ENCODE results near the gene NFIC.

DNA sequence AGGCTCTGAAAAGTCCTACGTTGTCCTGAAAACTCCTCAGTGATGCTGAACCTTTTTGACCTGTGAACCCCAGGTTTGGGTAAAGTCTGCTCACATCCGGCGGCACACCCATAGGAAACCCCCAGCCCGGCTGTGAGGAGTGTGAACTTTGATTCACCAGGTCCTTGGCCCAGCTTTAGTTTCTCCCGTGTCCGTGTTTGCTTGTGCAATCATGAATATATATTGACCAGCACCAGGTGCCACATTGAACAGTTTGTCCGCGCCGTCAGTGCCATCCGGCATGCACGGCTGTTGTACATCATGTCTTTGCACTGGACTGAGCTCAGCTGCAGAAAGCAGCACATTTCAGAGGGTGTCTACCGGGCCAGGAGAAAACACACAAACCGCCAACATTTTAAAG is 45.3 kb downstream of the NFIC start:
- TF ChIP-seq, protein P1, sequence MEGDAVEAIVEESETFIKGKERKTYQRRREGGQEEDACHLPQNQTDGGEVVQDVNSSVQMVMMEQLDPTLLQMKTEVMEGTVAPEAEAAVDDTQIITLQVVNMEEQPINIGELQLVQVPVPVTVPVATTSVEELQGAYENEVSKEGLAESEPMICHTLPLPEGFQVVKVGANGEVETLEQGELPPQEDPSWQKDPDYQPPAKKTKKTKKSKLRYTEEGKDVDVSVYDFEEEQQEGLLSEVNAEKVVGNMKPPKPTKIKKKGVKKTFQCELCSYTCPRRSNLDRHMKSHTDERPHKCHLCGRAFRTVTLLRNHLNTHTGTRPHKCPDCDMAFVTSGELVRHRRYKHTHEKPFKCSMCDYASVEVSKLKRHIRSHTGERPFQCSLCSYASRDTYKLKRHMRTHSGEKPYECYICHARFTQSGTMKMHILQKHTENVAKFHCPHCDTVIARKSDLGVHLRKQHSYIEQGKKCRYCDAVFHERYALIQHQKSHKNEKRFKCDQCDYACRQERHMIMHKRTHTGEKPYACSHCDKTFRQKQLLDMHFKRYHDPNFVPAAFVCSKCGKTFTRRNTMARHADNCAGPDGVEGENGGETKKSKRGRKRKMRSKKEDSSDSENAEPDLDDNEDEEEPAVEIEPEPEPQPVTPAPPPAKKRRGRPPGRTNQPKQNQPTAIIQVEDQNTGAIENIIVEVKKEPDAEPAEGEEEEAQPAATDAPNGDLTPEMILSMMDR (IDR thresholded peaks at IDR 0.05; ENCODE audit: low read depth, low read length, missing input control), result no peak
- TF ChIP-seq GABPA (IDR thresholded peaks at IDR 0.05 in 1 of 2, conservative IDR thresholded peaks at IDR 0.05 in 1 of 2) (peak; percentile 29 to 68), FOXA1 (IDR thresholded peaks at IDR 0.05) (peak; percentile 39), TAF1 (conservative IDR thresholded peaks at IDR 0.05) (peak; percentile 95), HNF4A (conservative IDR thresholded peaks at IDR 0.05) (peak; percentile 93 to 94), JUND (IDR thresholded peaks at IDR 0.05) (peak; percentile 74 to 91)
- TF ChIP-seq, protein P2, sequence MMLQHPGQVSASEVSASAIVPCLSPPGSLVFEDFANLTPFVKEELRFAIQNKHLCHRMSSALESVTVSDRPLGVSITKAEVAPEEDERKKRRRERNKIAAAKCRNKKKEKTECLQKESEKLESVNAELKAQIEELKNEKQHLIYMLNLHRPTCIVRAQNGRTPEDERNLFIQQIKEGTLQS (IDR thresholded peaks at IDR 0.05), result peak; percentile 84
- TF ChIP-seq, protein P3, sequence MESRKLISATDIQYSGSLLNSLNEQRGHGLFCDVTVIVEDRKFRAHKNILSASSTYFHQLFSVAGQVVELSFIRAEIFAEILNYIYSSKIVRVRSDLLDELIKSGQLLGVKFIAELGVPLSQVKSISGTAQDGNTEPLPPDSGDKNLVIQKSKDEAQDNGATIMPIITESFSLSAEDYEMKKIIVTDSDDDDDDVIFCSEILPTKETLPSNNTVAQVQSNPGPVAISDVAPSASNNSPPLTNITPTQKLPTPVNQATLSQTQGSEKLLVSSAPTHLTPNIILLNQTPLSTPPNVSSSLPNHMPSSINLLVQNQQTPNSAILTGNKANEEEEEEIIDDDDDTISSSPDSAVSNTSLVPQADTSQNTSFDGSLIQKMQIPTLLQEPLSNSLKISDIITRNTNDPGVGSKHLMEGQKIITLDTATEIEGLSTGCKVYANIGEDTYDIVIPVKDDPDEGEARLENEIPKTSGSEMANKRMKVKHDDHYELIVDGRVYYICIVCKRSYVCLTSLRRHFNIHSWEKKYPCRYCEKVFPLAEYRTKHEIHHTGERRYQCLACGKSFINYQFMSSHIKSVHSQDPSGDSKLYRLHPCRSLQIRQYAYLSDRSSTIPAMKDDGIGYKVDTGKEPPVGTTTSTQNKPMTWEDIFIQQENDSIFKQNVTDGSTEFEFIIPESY (IDR thresholded peaks at IDR 0.05), result peak; percentile 93
- TF ChIP-seq, protein P4, sequence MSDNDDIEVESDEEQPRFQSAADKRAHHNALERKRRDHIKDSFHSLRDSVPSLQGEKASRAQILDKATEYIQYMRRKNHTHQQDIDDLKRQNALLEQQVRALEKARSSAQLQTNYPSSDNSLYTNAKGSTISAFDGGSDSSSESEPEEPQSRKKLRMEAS (IDR thresholded peaks at IDR 0.05), result peak; percentile 92
- TF ChIP-seq, protein P5, sequence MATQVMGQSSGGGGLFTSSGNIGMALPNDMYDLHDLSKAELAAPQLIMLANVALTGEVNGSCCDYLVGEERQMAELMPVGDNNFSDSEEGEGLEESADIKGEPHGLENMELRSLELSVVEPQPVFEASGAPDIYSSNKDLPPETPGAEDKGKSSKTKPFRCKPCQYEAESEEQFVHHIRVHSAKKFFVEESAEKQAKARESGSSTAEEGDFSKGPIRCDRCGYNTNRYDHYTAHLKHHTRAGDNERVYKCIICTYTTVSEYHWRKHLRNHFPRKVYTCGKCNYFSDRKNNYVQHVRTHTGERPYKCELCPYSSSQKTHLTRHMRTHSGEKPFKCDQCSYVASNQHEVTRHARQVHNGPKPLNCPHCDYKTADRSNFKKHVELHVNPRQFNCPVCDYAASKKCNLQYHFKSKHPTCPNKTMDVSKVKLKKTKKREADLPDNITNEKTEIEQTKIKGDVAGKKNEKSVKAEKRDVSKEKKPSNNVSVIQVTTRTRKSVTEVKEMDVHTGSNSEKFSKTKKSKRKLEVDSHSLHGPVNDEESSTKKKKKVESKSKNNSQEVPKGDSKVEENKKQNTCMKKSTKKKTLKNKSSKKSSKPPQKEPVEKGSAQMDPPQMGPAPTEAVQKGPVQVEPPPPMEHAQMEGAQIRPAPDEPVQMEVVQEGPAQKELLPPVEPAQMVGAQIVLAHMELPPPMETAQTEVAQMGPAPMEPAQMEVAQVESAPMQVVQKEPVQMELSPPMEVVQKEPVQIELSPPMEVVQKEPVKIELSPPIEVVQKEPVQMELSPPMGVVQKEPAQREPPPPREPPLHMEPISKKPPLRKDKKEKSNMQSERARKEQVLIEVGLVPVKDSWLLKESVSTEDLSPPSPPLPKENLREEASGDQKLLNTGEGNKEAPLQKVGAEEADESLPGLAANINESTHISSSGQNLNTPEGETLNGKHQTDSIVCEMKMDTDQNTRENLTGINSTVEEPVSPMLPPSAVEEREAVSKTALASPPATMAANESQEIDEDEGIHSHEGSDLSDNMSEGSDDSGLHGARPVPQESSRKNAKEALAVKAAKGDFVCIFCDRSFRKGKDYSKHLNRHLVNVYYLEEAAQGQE (IDR thresholded peaks at IDR 0.05), result peak; percentile 80
